Renal cortical epithelial cell (primary cell): Measurements from ENCODE around the gene ZBTB37. TPM values are rescaled to one million over a fixed set of nuclear protein-coding genes. Genes with fewer than 3 reads are reported as not detected.
A peak's percentile ranks its signal among the peaks of the same experiment; 100 is the strongest.
"Not testable (repeated sequence)": the region's sequence is repeated elsewhere in the genome, so short reads cannot be mapped to it uniquely, and the experiment has no call there.

ENCODE experiments used
- DNase-seq: peaks from one replicate; pipeline ENCODE4 v3.0.0-alpha.2; 2011; ENCODE audit warnings: low read depth
- total RNA-seq: library from RNA; depleted of rRNA; stranded (reverse); fragments of >200 nt; gene quantifications from 2 replicates; pipeline ENCODE4 v1.2.3, GENCODE V29; 2014

The ZBTB37 gene
- total RNA-seq, 1 donor from 2014 or later = 14.5 TPM

DNA sequence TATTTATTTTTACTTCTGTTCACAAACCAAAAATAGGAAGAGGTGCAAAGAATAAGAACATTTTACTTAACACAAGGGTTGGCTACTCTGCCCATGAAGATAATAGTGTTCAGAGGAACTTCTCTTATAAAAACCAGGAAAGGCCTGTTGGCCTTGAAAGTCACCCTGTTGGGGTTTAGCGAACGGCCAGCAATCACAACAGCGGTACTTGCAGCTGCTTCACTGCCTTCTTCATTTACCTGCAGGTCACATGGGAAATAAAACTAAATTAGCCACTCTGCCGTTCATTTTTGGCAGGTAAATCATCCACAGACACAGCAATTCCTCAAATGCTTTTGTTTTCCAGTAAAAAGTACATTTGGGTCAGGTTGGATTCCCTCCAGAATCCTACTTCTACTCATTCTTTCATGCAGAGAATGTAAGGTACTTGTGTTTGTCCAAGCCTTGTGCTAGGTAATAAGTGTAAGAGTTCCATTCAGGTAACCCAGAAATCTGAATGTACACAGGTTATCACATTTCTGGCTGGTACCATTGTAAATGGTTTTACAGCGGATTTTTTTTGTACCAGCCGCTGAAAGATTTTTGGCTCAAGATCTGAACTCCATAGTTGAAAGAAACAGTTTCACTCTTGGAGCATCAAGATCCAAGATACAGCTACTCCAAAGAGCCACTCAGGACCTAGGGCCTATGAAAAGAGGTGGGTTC, 35.8 kb downstream of the ZBTB37 start:
- DNase-seq = peak; percentile 15

DNA sequence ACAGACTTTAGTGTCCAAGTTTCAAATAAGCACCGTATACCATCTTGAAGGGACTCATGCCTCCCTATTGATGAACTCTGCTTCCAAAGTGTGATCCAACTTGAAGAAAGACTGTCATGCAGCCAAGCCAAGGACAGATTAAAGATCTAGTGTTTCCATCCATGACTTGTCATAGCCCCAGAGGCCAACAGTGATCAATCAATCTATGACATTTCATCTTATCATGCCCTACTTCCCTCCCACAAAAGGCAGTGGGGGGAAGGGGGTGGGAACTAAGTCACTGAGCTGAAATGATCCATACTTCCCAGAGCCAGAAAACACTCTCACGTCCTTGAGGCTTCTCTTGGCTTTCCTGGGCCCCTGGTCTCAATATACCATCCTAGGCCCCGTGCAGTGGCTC, 44.9 kb downstream of the ZBTB37 start:
- no peak for DNase-seq

DNA sequence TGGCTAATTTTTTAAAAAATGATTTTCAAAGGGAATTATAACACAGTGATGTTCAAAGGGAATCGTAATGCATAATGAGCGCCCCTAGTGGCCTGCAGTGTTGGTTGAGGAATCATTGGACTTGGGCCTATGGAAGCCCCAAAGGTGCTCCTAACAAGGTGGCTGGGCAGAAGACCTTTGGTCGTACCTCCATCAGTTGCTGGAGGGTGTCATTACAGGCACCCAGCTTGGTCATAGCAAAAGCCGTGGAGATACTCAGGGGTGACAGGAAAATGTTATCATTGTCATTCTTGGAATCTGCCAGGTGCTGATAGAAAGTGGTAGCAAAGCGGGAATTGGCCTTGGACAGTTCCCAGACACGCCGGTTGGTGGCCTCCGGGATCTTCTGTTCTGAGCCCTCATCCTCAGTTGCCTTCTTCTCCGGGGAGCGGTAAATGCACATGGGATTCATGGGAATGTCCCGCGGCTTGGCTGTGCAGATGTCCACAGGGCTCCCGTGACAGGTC, 46.2 kb downstream of the ZBTB37 start:
- DNase-seq = no peak

DNA sequence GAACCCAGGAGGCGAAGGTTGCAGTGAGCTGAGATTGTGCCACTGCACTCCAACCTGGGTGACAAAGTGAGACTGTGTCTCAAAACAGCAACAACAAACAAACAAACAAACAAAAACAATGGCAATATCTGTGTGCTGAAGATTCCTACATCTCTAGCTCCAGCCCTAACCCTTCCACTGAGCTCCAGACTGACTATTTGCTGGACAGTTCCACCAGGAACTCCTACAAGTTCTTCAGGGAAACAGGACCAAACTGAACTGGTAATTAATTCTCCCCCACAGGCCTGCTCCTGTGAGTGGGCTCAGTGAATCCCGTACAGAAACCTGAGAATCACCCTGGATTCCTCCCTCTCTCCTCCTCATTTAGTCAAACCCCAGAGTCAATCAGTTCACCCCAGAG, 47.4 kb downstream of the ZBTB37 start:
- DNase-seq = no peak

DNA sequence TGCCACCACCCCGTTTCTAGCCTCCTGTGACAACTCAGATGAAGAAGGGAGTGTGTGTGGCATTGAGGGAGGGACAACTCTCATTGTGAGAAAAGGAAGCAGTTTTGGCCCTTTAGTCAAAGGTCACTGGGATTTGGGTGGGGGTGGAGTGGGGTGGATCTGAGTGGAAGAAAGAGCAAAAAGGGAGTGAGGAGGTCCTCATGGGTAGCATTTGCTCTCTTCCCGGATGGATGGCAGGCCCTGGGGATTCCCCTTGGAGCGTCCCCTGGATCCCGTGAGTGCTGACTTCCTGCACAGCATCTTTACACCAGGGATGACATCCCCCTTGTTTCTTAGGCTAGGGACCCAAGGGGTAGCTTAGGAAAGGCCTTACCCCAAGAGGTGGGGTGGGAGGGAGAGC, 48.5 kb downstream of the ZBTB37 start:
- no peak for DNase-seq

DNA sequence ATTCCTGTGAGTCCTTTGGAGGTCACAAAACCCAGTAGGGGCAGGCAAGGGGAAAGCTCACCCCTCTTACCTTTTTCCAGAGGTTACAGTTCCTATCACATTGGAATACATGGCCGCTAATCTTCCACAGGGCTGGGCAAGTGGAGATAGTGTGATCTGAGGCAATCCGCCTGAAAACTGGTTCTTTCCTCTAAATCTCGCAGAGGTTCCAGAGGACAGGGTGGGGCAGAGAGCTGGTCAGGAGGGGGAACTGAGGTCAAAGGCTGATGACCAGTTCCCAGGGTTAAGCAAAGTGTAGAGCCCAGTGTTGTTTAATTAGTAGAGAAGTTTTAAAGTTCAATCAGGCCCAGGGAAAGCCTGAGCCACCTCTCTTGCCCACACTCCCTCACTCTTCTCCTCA, 49.0 kb downstream of the ZBTB37 start, which contains the start of gene SERPINC1:
TSS of gene SERPINC1 (minus strand) at position 179 of the 400 bp plus-strand sequence. CDS start at position 111, 68 bp downstream.
- no peak for DNase-seq

DNA sequence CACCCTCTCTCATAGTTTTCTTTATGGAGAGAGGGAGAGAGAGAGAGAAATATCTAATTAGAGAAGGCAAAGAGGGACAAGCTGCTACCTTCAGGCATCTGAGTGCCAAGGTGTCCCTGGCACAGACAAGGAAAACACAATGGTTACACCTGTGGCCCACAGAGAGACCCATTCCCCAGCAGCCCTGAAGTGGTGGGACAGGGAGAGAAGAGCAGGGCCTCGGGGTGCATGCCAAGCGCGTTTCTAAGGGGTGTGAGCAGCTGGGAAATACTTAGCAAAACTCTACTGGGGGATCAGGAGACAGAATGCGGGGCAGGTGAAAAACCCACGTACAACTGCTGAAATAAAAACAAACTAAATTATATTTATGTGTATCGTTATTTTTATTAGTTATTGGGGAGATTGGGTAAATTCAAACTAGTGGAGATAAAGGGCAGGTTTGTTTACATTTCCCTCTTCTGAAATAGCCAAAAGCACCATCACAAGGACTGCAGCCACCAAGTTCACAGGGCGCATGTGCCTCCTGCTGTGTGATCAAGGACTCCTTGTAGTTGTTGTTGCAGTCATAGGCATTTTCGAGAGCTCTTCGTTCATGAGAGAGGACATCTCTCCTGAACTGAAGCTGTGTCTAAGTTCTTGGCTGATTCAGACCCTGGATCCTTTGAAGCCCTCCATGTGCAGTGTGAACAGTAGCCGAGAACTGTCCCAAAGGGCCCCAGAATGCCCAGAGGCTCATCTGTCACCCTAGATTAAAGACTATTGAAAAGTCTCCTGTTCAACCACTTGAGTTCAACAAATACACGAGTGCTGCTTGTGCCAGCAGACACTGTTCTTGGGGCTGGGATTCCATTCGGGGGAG, 49.7 kb downstream of the ZBTB37 start:
- no peak for DNase-seq

DNA sequence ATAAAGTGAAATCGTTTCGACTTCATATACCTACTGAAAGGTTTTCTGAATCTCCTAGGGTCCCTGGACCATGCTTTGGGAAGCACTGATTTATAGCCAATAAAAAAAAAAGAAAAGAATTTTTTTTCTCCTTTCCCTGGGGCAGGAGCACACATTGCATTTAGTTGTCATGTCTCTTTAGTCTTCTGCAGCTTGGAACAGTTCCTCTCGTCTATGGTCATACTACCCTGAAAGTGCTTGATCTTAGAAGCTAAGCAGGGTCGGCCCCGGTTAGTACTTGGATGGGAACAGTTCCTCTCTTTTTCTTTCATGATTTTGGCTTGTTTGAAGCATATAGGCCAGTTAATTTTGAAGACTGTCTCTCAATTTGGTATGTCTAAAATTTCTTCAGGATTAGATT, 52.7 kb downstream of the ZBTB37 start:
- no peak for DNase-seq

DNA sequence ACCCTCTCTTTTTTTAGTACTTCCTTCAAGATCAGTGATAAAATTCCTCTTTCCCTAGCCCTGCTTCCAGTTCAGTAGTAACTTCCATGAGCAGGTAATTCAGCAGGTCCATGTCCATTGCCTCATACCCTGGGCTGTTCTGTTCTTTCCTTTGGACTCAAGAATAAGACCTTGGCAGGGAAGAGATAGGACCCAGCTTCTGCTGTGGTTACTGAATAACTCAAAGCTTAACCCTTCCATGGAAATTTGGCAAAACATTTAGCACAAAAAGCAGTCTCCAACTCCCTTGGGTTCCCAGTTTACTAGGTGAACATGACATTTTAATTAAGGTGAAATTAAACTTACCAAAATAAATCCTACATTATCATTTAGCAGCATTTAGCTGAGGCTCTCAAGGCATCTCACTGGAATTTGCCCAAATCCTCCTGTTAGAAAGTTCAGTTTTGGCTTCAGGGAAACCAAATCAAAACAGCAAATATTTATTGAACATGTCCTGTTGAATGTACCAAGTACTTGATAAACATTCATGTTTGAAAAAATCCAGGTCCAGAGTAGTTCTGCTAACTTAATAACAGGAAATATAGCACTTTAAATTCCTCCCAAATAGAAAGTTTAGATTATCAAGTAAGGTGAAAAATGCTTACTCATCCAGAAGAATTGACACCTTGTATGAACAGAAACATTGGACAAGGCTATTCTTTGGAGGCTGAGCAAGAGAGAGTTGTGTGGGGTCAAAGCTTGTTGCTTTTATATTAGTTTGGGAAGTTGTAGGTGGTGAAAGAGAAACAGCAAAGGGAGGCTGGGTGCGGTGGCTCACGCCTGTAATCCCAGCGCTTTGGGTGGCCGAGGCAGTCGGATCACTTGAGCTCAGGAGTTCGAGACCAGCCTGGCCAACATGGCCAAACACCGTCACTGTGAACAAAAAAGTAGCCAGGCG, 57.4 kb downstream of the ZBTB37 start:
- peak; percentile 6 for DNase-seq

DNA sequence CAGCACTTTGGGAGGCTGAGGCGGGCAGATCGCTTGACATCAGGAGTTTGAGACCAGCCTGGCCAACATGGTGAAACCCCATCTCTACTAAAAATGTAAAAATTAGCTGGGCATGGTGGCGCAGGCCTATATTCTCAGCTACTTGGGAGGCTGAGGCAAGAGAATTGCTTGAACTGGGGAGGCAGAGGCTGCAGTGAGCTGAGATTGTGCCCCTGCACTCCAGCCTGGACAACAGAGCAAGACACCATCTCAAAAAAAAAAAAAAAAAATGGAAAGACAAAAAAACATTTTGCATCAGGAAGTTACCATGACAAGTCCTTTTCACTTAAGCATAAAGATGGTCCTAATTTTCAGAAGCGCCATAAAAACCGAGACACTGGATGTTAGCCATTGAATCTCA, 62.4 kb downstream of the ZBTB37 start:
- not testable (repeated sequence) for DNase-seq

DNA sequence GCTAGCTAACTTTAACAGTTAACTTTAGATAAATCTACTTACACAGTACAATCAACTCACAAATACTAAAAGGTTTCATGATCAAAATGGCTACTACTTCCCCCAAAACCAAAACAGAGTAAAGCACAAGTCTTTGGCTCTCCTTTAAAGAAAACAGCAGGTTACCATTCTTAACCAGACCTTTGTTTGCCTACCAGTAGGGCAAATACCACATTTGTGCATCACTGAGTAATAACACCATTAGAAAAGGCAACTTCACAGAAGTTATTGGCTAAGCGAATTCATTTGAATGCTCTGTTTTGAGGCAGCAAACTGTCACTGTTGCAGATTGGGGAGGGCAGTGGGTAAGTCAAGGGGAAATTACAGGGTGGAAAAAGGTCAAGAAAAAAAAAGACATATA, 66.3 kb downstream of the ZBTB37 start:
- DNase-seq = peak; percentile 25

DNA sequence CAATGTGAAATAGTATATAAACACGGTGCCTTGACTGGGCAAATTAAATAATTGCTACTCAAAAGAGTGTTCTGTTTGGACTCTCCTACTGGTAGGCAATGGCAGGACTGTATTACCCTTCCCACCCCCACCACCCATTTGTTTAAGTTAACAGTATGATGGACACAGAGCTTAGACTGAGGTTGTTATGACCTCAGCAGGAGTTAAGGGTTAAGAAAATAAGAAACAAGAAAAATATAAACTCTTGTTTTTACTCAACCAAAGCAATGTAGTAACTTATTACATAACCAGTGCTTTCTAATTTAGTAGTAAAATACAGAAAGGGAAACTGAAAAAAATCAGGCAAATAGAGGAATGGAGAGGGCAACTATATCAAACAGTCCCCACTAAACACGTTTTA, 68.9 kb downstream of the ZBTB37 start:
- DNase-seq = no peak

DNA sequence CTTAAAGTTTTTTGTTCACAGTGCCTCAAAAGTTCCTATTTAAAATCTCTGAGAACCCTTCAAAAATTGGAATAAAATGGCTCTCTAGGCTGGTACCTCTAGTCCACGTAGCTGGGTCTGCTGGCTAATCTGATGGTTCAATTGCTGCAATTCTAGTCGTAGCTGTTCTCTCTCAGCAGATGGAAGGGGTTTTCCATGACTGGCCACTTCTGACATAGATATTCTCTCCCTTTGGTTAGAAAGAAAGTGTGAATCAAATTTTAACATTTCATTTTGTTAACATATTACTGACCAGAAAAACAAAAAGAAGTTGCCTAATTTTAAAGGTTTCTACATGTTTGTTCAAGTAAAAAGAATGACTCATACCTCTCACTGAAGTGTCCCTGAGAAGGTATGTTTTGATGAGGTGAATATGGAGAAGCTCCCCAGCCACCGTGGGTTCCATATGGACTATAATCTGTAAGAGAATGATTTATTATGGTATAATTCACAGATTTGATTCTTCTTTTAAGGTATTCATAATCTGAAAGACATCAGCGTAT, 78.3 kb downstream of the ZBTB37 start:
- DNase-seq = peak; percentile 25

DNA sequence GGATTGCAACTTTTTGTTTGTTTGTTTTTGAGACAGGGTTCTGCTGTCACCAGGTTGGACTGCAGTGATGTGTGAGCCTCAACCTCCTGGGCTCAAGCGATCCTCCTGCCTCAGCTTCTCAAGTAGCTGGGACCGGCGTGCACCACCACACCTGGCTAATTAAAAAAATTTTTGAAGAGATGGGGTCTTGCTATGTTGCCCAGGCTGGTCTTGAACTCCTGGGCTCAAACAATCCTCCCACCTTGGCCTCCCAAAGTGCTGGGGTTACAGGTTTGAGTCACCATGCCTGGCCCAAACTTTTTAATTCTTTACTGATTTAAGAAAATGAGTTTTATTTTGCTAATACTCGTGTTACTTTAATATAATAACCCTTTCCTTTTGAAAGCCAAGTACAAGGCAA, 80.4 kb downstream of the ZBTB37 start:
- no peak for DNase-seq

Other genes with a start within 250 kb of the ZBTB37 start
- not detected in 2 replicates for gene TEX50, start 233.0 kb upstream of the ZBTB37 start, total RNA-seq
- 1.4 and 17.4 TPM in 2 replicates for gene ANKRD45, start 198.5 kb upstream of the ZBTB37 start, total RNA-seq
- 27.4 and 32.1 TPM in 2 replicates for gene KLHL20, start 153.4 kb upstream of the ZBTB37 start, total RNA-seq
- 27.4 and 33.0 TPM in 2 replicates for gene DARS2, start 43.7 kb upstream of the ZBTB37 start, total RNA-seq
- gene CENPL, start 43.5 kb upstream of the ZBTB37 start, total RNA-seq = 9.4 and 14.6 TPM in 2 replicates
- 249 and 435 TPM in 2 replicates for gene GAS5, start 391 bp upstream of the ZBTB37 start, total RNA-seq
- gene SERPINC1, start 48.9 kb downstream of the ZBTB37 start, total RNA-seq = 0.35 TPM in 1 of 2 replicates, not detected in the other
- gene RC3H1, start 154.0 kb downstream of the ZBTB37 start, total RNA-seq = 33.0 and 56.4 TPM in 2 replicates